Stimulated activated CD8-positive, alpha-beta memory T cell treated with anti-CD3 and anti-CD28 coated beads, Interleukin-15, amount 100 ng/mL, for 1 hour (primary cell): ENCODE results near the gene MYO18A.

Experiments
- DNase-seq: peaks from one replicate; pipeline ENCODE4 v3.0.0-alpha.2; 2020; ENCODE audit warnings: low read depth

MYO18A gene

DNA sequence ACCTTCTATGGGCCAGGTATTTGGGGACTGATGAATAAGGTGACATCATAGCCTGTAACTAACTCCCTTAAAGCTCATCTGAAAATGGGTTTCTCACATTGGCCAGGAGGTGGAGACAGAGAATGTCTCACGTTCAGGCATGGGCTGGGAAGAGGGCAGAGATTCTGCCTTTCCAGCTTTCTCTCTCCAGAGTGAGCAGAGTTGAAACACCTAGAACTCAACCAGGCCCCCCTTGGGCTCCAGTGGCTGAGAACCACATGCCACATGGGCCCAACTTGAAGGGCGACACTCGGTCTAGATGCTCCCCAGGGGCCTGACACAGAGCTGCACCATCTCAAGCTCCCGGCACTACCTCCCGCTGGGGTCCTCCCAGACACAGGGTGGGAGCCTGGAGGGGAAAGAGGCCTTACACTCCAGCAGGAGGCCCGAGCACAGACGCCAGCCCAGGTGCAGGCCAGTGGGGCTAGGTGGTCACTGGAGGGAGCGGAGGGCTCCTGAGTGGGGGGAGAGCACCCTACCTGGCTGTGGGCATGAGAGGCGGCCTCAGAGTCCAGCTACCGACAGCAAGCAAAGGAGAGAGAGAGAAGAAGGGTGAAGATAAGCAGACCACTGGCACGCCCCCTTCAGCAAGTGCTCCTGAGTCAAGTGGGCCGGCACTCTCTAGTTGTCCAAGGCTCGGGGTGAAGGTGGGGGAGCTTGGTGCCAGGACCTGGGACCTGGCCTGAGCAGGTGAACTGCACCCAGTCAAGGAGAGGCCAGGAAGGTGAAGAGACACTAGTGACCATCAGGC lies 55.9 kb downstream of the MYO18A start:
- DNase-seq = no peak

DNA sequence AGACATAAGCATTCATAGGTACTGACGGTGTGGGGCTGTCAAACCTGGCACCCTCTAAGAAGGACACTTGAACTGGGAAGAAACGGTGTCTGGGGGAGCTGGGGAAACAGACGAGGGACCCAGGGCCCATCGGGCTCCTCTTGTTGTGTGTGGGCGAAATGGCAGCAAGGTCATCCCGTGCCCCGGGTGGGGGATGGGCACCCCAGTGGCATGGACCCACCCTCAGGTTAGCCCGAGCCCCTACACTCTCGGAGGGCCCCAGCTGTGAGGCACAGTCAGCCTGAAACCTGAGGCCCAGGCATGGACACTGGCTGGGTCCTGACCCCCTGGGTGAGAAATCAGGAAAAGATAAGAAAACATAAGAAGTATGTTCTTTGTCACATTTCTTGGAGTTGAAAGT lies 57.1 kb downstream of the MYO18A start:
- DNase-seq = no peak

DNA sequence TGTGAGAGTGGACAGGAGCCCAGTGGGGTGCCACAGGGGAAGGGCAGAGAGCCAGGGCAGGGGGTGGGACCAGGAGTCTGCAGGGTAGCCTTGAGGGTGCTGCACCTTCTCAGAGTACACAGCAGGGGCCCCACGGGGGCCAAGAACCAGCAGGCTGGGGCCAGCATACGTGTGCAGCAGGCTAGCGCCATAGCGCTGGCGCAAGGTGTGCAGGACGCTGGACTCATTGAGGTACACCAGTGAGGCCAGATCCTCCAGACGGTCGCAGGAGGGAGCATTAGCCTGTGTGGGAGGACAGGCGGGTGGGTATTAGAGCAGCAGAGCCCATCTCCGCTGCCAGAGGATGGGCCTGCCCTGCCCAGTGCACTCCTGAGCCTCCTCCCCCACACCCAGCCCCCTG lies 58.8 kb downstream of the MYO18A start:
- DNase-seq = no peak

DNA sequence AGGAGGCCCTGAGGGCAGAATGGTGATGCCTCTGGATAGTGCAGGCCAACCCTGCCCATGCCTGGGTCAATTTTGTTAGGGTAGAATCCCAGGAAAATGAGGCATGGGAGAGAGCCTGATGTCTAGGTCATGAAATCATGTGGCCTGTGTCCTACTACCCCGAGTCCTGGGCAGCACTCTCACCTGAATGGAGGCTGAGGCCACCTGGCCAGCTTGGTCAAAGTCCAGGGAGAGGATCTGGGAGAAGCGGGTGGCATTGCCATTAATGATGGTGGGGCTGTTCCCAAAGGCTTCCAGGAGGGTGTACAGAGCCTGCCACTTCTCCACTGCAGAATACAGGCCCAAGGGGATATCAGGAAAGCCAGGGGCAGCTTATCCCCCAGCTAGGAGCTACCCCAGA lies 59.8 kb downstream of the MYO18A start:
- DNase-seq = no peak

DNA sequence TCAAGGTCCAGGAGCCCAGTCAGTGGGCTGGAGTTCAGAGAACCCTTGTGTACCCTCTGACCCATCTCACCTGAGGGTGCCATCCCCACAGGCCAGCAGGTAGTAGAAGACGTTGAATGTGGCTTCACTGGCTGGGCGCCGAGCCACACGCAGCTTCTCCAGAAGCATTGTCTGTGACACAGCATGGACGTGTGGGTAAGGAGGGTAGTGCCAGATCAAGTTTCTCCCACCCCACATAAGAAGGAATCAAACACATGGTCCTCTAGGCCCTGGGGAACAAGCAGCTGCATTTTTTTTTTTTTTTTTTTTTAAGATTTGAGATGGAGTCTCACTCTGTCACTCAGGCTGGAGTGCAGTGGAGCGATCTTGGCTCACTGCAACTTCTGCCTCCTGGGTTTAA lies 60.9 kb downstream of the MYO18A start:
- no peak for DNase-seq

DNA sequence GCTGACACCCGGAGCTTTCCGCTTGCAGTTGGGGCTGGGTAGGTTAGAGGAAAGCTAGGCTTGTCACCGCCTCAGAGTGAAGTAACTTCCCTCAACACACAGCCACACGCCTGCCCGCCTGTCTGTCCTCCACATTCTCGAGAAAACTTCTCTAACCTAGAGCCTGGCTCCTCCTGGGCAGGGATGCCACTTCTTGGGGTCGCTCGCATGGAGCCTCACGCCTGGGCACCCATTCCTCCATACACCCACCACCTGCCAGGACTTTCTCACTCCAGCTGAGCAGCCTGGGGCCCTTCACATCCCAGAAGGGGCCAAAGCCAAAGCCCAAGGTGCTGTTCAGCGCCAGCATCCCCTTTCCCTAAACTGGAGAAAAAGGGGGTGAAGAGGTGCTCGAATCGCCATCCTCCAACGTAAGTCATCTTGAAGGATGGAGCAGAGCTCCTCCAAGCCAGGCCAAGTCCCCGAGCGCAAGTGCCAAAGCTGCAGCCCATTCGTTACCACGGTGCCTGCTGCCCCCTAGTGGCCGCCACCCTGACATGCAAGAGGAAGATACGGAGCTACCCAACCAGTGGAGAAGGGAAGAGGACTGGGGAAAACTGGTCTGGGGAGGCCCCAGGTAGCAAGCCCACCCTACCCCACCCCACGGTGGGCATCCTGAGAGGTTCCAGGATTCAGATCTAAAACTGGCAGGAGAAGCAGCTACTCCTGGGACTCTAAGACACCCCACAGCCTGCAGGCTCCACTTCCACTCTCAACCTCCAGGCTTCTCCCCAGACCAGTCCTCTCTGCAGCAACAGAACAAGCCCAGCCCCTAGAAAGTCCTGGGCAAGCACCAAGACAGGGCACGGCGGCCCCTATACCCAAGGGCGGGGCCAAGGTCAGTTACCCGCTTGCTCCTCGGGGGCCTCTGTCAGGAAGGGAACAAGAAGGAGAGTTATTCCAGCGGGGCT lies 63.1 kb downstream of the MYO18A start:
- DNase-seq = peak; percentile 62

DNA sequence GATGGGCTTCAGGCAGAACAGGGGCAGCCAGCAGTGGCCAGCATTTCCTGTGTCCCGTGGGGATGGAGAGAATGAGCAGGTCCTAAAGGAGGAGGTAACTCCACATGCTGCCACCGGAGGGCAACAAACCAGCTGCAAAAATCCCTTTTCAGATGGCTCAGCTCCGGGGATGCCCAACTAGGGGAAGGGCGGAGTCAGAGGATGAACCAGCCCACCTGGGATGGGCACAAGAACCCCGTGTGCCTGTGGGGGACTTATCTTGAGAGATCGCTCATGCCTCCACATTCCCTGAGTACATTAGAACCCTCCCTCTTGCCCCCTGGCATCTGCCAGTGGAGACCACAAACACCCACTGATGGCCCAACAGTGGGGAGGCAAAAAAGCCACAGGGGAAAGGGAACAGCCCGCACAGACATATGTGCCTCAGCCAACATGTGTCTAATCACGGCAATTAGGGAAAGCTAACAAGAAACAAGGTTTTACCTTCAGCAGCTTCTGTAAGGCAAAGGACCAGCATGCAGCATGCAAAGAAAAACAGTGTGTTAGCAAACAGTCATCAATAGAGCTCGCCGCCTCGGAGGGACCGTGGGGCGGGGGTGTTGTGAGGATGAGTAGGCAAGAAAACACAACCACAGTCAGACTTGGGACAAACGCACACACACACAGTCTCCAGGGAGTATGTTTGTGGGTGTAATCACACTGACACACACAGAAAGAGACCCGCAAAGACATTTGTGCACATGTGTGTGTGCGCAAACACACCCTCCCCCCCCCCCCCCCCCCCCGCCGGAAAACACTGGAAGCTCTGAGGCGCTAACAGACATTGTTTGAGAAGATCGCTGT lies 64.0 kb downstream of the MYO18A start:
- no peak for DNase-seq

DNA sequence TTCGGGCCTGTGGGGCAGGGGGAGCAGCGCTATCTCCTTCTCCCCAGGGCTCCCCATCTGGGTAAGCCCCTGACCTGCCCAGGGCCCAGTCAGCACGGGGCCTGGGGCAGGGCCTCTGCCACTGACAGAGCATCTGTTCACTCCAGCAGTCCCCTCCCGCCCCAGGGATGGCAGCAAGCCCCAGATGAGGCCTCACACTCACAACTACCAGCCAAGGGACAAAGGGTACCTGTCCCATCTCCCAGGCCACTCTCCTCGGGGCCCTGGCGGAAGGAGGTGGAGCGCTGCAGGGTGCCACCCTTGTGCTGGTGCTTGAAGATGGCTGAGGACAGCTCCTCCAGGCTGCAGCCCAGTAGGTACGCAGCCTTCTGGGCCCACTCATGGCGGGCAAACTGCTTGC lies 64.8 kb downstream of the MYO18A start:
- DNase-seq = no peak

DNA sequence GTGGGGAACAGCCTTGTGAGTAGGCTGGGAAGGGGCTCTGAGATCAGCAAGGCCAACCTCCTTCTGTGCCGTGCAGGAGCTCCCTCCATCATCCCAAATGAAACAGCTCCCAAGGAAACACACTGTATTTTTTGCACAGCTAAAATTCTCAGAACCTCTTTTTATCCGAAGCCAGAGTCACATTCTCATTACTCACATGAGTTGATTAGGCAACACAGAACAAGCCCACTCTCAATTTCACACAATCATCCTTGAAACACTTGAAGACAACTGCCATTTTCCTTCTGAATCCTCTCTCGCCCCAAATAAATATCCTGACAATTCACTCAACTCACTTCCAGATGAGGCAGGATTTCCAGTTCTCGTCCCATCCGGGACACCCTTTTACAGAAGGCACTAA lies 66.1 kb downstream of the MYO18A start:
- DNase-seq = no peak

DNA sequence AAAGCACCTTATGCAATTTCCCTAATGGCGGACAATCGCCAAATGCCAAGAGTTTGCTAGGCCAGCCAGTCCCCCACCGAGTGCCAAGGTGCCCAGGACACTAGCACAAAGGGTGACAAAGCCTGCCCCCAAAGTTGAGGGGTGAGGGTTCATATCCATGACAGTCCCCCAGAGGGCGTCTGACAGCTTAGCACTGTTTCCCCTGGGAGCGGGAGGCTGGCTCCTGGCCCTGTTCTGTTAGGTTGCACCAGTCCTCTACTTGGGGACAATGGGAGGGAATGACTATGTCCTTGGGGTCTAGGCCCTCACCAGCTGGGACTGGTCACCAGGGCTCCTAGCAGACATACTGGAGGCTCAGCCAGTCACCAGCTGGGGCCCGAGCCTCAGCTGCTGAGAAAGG lies 66.9 kb downstream of the MYO18A start:
- DNase-seq = no peak

DNA sequence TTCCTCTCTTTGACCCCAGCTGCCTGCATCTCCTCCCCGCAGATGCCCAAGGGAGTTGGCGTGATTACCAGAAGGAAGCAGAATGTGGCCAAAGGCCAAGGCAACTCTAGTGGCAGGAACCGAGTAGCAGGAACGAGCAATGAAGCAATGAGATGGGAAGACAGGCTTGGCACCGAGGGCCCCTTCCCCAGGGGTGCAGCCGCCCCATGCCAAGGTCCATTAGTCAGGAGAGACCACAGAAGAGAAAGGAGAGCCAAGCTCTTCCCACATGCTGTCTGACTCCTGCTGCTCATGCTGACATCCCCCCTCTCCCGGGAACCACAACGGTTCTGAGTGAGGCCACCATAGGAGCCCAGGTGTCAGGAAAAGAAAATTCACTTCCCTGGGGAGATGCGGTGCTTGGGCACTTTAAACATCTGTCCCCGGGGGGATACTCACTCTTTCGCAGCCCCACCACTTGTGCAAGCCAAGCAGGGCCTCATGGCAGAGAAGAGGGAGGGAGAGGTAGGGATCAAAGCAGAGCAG lies 67.4 kb downstream of the MYO18A start:
- DNase-seq = no peak

DNA sequence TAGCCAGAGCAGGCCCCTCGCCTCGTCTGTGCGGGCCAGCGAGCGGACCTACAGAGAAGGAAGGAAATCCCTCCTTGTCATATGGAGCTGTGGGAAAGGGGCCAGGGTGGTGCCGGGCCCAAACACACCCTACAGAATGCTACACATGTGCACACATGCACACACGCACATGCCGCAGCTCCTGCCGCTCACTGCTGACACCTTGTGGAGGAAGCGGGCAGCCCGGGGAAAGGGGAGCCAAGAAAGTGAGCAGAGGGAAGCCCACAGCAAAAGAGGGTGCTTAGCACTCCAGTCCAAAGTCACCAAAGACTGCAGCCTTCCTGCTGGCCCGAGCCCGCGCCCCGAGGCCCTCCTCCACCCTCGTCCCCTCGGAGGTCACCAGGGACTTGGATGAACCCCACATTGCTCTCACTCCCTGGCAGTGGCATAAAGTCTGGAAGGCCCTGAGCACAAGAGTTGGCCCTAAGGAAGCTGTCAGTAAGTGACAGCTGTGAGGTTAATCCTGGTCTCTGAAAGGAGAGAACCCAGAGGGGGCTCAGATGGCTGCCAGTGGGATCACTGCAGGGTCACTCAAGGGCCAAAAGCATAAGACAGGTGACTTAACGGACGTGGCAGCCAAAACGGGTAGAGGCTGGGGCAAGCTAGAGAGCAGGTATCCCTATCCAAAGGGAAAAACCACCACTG lies 68.2 kb downstream of the MYO18A start:
- peak; percentile 42 for DNase-seq

DNA sequence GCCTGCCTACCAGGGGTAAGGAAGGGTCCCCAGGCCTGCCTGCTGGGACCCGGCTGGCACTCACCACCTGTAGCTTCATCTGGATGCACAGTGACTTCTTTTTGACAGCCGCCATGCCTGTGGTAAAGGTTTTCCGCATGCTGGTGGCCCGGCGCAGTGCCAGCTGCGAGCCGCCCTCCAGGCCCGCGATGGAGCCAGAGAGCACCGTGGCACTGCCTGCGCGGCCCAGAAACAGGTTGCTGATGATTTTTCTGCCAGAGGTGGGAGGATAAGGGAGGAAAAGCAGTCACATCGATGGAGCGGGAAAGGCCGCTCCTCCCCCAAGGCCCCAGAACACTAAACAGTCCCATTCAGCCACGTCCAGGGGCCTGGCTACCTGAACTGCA lies 69.8 kb downstream of the MYO18A start:
- DNase-seq = no peak

DNA sequence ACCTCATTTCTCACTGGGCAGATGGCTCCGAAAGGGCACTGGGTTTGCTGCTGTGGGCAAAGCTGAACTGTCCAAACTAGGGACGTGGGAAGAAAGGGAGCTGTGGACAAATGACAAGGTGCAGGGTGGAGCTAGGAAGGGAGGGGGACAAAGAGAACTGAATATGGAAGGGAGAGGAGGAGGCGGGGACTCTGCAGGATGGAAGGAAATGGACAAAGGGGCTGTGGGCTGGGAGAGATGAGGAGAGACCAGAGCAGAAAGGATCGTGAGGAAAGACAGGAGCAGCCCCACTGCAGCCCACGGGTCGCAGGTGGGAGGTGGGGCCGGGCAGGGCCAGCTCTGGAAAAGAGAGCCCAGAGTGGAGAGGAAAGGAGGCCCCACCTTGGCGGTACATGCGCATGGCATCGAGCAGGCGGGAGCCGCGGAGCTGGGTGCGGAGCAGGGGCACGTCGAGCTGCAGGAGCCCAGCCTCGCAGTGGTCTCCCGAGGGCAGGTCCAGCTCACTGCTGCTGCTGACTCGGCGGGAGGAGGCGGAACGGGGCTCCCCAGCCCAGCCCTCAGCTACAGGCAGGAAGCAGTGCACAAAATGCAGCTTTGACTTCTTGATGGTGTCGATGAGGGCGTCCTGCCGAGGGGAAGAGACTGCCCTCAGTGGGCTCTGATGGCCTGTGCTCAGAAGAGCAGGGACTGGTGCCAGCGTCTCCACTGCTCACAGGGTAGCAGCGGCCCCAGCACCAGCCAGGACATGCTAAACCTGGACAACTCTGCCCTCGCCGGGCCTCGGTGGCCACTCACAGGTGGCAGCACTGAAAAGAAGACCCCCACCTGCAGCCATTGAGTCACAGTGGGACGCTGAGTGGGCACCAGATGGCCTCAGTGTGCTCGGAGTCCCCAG lies 70.5 kb downstream of the MYO18A start:
- no peak for DNase-seq

DNA sequence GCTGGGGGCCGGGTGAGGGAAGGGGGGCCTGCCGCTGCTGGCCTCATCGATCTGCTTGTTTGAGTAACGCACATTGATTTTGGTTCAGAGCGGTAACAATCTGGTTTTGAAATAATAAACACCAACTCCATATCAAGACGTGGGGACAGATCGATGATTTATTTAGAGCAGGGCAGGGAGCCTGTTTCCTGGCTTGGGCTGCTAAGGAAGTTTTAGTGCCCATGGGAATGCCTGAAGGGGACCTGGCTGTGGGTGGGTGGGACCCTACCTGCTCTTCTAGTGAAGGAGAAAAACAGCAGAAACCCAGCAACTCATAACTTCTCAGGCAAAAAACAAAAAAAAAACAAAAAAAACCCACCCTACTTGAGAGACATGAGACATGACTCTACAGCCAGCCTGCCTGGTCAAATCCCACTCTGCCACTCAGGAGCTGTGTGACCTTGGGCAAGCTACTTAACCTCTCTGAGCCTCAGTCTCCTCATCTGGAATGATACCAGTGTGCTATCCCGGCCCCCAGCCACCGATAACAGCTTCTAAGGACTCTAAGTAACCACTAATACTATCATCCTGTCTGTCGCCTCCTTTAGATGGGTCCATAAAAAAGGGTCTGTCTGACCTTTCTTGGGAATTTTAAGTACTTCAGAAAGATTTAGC lies 71.2 kb downstream of the MYO18A start:
- DNase-seq = no peak

DNA sequence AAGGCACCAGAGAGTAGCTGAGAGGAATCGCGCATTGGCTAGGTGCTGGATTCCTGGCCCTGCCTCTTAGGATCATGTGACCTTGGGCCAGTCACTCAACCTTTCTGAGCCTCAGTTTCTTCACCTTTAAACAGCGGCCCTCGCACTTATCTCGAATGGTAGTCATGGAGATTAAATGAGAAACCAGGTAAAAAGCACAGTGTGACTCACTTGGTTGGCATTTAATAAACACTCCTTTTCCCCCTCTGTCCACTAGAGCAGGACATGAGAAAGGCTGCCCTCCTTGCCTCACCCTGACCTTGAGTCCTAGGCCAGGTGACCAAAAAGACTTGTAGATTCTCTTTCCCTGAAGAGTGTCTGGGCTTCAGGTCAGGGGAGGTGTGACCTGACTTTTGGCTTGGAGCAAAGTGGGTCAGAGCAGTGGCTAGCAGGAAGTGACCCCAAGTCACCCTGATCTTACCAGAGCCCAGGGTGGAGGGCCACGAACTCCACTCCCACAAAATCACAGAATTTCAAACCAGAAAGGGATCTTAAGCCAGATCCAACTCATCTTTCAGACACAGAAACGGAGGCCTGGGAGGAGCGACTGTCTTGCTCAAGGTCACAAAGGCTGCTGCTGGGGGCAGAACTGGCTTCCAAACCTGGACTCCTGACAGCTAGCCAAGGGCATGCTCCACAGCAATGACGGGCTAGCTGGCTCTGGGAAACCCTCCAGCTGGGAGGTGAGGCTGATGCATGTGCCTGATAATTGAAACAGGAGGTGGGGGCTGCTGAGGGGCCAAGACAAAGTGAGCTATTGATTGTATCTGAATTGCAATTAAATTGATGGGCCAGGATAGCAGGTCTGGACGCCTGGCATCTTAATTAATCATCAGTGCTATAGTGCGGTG lies 72.0 kb downstream of the MYO18A start:
- DNase-seq = no peak

DNA sequence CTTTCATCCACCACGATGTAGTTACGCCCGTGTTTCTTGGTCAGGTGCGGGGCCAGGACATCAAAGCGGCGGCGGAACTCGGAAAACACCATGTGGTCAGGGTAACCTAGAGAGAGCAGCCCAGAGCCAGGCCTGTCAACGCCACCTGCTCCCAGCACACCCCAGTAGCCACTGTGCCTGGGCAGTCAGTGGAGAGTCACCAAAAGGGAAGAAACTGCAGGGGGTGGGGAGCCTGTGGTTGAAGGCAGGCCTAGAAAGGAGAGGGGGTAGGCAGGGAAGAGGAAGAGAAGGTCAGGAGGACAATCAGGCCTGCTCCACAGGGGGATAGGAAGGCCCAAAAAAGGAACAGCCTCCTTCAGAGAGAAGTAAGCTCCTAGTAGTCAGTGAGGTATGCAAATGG lies 73.1 kb downstream of the MYO18A start:
- DNase-seq = no peak

DNA sequence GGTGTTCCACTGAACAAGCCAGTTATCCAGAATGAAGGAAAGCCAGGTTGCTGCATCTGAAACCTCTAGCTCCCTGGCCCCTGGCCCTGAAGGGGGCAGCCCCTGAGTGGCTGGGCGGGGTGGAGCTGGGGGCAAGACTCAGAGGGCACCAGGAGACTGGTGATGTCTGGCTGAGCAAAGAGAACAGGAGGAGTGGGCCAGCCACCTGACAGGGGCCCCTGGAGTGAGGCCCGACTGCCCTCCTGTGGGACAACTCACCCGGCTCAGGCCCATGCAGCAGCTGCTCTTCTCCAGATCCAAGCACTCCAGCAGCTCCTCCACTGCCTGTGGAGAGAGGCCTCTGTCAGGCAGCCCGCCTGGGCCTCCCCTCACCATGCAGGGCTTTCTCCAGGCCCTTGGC lies 76.9 kb downstream of the MYO18A start:
- DNase-seq = no peak

DNA sequence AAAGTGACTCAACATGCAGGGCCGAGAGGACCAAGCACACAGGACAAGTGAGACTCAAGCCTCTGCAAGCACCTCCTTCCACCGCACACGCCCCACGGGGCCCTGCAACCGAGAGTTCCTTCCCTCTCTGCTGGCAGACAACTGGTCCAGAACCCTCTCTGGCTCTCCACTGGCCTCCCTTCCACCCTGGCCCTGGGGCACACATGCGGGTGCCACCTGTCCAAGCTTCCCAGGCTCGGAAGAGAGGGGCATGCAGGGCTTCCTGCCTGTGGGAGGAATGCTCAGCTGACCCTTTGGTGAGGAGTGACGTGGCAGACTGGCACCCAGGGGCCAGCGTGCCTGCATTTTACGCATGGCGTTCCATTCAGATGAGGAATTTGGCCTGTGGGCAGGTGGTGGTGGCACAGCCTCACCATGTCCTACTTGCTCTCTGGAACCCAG lies 77.4 kb downstream of the MYO18A start:
- DNase-seq = no peak
